Measurements from ENCODE around the gene GDPD4.

Gene GDPD4

DNA sequence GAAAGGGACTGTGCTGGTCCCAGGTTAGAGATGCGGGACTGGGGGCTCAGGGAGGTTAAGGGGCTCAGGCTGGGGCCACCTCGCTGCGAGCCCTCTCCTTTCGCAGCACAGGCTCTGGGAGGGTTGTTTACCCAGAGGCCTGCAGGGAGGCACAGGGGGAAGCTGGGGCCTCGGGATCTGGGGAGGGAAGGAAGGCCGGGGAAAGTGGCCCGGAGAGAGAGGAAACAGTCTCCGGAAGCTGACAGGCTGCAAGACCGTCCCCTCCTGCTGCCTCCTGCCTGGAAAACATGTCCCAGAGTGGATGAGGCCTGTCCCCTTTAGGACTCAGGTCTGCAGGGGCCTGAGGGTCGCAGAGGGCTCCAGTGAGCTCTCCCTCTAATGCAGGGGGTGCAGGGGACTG, 128.0 kb downstream of the GDPD4 start:
- DNase-seq, result no peak

DNA sequence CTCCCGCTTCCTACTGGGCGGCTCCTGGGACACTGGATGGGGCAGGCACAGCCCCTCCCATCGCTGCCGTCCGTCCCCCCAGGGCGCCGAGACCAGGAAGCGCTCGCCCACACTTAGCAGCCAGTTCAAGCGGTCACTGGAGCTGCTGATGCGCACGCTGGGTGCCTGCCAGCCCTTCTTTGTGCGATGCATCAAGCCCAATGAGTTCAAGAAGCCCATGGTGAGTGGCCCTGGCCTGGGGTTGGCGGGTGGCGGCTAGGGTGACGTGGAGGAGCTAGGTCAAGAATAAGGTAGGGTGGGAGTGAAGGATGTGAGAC, 128.9 kb downstream of the GDPD4 start:
- DNase-seq, result no peak

DNA sequence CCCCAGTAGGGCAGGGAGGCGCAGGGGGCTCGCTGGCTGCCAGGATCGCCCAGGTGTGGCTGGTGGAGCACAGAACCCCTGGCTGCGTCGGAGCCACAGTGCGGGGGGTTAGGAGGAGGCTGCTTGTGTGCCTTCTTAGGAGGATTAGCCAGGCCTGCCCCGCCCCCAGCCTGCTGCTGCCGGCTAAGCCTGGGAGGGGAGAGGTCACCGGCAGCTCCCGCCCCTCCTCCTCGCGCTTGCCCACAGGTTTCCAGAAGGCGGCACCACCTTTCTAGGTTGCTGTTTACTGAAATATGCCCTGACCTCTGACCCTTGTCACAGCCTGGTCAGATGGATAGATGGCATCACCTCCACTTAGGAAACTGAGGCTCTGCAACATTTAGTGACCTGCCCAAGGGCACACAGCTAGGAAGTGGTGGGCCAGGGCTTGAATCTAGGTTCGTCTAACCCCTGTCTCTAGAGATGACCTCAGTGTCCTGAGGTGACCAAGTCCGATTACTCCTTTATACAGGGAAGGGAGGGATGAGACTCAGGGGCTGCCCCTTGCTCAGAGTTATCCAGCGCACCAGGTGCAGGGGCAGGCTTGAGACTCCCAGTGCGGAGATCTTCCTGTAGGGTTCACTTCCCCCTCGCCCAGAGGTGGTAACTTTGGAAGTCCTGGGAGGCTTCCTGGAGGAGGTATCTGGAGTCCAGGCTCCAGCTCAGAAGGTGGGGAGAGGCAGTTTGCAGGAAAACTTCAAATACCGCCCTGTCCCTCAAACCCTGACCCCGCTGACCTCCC, 129.4 kb downstream of the GDPD4 start:
- DNase-seq, result no peak

DNA sequence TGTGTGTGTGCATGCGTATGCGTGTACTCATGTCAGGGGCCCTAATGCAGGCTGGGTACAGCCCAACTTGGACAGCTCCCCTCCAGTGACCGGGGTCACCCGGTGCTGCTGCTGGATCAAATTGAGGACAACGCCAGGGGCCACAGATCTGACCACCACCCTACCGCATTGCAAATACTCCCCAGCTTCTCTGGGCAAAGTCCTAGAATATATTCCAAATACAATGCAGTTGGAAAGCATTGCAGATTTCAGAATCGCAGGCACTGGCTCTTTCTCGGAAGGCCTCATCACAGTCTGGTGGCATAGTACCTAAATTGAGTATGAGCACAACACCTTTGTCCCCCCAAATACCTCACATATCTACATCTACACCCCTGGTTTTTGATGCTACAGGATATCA, 130.2 kb downstream of the GDPD4 start:
- no peak for DNase-seq

DNA sequence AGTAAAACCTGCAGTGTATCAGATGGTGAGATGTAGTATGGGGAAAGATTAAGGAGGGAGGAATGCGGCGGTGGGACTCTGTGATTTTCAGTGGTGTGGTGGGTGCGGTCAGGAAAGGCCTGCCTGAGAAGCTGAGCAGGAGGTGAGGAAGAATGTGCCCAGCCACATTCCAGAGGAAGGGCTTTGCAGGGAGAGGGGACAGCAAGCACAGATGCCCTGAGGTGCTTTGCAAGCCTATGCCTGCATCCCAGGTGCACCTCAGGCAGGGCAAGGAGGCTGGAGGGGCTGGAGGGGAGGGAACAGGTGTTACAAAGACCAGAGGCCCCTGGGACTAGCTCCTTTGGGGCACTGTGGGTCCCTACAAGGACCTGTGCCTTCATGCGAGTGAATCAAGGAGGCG, 131.4 kb downstream of the GDPD4 start:
- DNase-seq, result no peak

DNA sequence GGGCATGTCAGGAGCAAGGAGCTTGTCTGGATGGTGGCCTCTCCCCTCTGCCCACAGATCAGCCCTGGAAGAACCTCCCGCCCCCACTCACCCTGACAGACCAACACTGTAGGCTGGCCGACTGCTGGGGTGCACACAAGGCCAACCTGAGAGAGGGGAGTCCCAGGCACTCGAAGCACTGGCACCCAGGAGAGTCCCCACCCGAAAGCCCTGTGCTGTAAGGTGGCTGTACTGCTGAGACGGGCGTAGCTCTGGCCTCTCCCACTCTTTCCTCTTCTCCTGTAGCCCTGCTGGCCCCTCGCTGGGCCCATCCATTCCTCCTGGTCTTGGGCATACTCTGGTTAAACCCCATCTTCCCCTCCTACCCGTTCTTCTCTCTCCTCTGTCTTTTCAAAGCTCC, 133.7 kb downstream of the GDPD4 start:
- DNase-seq, result no peak

DNA sequence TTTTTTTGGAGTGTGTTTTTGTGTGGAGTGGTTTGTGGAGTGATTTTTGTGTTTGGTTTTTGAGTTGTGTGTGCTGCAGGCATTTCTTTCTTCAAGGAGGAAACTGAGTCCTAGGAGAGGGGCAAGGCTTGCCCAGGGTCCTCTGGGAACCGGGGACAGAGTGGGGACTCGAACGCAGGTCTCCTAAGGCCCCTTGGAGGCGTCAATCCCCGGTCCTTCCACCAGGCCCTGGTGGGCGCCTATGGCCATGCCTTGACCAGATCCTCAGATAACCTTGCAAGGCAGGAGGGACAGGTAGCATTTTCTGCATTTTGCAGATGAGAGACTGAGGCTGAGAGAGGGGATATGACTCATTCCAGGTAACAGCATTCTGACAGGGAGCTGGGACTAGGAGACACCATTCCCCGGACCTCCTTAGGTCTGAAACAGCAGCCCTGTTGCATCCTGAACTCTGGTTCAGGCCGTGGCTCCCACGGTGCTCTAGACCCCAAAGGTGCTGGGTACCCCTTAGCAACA, 134.3 kb downstream of the GDPD4 start:
- DNase-seq, result no peak

Data from left hindlimb (tissue), 1 donor.